ENCODE data around the gene UMODL1.

Gene UMODL1

DNA sequence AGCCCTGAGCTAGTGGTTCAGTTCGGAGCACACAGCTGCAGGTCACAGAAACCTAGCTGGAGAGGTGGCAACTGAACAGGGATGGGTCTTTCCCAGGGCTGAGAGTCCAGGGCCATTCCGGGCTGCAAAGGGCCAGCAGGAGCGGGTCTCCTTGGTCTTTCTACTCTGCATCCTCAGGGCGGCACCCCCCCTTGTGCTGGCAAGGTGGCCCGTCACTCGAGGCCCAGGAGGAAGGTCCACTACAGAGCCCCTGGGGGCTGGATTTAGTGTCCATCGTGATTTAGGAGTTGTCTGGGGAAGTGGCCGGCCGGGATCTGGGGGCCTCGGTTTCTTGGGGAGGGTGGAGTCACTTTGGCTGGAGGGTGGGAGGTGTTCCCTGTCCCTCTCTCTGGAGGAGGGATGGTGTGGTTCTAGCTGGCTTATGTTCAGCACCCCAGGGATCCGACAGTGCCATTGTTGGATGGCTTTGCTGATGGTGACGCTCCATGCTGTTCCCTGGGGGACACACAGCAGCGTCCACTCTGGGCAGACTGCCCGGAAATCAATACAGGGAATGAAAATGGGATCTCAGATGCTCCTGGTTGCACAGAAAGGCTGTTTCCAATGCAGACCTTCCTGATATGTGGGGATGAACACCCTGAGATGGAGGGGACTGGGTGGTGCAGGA lies 64.4 kb downstream of the UMODL1 start:
- DNase-seq: no peak

DNA sequence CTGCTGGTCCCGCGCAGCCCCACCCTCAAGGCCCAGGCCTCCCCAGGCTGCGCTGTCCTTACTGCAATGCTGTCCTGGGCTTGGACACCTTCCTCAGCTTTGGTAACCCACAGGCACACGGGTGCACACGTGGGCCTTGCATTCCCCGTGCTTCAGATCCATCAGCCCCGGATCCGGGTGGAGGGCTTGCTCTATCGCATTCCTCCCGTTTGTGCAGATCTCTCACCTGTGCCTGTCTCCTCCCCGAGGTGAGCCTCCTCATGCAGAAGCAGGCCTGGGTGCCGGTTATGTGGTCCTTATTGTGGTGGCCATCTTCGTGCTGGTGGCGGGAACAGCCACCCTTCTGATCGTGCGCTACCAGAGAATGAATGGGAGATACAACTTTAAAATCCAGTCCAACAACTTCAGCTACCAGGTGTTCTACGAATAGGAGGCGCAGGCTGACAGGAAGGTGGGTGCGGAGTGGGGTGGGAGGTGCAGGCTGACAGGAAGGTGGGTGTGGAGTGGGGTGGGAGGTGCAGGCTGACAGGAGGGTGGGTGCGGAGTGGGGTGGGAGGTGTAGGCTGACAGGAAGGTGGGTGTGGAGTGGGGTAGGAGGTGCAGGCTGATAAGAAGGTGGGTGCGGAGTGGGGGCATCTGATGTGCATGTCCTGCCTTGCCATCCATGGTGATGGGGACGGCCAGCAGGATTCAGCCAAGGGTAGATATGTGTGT lies 66.2 kb downstream of the UMODL1 start:
- no peak for DNase-seq

DNA sequence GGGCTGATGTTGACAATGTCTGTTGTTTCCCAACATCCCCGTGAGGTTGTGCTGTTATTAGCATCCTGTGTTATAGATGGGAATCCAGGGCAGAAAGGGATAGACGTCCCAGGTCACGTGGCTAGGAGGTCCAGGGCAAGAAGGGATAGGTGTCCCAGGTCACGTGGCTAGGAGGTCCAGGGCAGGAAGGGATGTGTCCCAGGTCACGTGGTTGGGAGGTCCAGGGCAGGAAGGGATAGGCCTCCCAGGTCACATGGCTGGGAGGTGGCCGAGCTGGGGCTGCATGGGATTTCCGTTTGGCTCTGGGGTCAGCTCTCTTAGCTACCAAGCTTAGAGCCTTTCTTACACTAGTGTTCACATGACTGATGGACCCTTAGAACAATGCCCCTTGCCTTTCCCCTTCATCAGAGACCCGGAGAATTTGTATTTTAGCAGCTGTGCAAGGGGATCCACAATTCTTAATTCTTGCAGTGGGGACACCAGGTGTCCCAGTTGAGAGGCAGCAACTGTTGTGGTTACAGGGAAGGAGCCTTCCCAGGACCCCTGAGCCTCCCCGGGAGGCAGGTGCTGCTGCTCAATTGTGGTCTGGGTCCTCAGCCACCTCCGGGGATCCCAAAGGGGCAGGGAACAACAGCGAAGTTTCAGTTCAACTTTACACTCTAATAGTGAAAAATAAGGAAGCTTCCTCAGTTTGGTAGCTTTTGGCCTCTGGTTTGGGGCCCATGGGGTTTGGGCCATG lies 69.2 kb downstream of the UMODL1 start:
- no peak for DNase-seq

DNA sequence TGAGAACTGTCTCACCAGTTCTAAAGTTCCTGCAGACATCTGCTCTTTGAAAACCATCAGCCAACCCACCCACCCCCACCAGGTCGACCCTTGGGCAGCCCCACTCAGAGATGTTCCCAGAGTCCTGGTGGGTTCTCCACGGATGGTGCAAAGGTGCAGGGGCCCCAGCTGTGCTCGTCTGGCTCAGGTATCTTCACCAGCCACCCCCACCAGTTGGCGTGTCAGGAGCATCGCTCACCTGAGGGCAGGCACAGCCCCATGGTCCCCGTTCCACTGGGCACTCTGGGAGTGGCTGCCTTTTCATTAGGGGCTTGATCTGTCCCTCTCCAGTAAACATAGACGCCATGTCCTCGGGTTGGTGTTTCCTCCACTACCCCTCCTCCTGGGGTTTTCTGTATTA lies 70.5 kb downstream of the UMODL1 start:
- DNase-seq: no peak

DNA sequence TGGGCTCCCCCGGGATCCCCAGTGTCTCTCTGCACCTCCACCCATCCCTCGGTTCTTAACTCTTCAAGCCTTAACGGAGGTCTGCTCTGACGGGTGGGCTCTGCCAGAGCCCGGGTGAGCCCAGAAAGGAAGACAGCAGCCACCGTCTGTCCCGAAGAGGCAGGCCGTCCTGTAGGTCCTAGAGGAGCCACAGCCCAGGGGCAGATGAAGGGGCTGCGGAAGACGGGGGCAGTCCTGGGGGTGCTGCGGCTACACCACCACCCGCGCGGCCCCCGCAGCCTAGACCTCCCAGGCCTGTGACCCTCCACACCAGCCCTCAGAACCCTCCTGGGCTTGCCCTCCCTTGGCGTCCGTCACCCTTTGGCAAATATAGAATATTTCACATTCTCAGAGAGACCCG lies 71.0 kb downstream of the UMODL1 start:
- DNase-seq: no peak

DNA sequence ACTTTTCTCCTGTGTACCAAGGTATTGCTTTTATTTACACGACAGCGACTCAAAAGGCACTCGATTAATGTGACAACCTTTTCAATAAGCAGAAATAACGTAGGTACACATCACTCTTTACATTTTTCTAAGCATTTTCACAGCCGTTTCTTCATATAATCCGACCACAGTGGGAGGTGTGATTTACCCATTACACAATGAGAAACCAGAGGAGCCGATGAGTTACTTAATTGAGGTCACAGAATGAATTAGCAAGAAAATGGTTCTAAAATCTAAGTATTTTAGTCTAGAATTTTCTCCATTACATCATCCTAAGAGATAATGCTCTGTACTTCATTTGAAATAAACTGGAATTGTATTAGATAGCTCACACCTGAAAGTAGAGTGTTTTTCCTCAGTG lies 71.5 kb downstream of the UMODL1 start:
- peak; percentile 44 for DNase-seq

DNA sequence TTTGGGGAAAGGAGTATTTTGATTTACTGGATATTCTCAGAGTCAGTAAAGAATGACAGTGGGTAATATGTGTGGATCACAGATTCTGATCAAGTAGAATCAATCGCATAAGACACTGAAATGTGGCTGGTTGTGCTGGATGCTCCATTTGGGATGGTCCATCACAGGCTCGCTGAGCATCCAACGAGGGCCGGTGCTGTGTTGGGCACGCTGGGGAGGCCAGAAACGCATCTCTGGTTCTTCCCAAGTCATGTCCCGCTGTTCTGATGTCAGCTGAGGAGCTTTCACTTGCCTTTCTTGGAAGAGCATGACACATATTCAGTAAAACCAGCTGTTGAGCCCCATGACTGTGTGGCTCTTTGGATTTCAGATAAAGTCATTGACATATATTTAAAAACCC lies 72.0 kb downstream of the UMODL1 start:
- no peak for DNase-seq

DNA sequence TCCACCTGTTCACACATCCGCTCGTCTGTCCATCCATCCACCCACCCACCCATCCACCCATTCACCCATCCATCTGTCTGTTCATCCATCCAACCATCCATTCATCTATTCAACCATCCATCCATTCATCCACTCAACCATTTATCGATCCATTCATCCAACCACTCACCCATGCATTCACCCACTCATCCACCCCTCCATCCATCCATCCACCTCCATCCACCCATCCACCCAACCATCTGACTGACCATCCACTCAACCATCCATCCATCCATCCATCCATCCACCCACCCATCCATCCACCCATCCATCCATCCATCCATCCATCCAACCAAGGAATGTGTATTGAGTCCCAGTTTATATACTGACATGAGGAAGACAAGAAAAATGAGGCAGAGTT lies 73.1 kb downstream of the UMODL1 start:
- DNase-seq: no peak

DNA sequence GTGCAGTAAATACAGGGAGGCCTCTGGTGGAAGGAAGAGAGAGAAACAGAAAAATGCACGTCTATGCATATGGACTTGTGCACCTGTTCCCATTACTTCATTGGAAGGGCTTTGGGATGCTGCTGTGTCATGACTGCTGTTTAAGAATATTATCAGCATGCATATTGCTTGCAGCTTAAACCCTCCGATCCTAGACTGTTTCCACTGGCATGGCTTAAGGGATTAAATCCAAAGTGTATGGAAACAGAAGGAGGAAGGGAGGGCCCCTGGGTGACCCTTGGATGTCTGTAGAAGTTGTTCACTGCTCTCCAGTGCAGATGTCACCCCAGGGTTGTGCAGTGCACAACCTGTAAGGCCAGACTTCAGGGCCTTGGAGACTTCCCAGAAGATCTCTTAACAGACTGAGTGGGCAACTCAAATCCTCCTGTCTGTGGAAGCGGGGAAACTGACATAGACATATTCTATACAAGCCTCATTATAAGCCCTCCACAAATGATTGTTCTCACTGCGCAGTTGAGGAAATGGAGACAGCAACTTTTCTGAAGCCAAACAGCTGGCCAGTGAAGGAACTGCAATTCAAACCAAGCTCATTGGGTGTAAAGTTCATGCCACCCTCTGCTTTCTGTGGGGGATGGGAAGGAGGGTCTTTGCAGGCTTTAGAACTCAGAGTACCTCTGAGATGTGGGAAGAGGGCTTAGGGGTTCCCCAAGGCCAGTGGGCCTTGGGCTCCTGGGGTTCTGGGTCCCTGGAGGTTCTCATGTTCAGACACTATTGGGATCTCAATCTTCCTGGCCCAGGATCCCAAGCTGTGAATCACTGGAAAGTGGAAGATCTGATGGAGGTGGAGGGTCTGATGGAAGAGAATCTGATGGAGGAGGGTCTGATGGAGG lies 73.8 kb downstream of the UMODL1 start:
- no peak for DNase-seq

DNA sequence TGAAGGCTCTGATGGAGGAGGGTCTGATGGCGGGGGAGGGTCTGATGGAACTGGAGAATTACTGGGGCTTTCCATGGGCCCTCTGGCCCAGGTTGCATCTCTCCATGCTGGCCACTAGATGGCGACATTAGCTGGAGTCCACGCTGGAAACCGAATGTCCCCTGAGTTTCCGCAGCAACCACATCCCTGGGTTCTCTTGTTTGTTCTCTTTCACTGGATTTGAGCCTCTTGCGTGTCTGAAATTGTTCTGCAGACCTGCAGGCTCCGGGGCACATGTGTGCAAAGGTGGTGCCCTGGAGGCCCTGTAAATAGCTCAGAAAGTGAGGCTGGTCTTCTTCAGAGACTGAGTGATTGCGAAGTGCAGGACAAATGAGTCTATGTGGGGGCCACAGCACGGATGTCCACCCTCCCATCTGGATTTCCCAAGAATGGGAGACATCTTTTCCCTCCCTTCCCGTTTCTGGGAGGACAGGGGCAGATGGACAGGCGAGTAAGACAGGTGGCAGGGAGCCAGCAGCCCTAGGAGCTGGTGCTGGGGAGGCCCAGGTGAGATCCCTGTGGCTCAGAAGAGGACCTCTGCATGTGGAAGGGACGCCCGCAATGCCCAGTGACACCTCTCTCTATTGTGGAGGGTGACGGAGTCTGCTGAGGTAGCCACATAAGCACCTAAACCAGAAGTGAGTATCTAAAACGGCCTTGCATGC lies 74.6 kb downstream of the UMODL1 start:
- peak; percentile 81 for DNase-seq

DNA sequence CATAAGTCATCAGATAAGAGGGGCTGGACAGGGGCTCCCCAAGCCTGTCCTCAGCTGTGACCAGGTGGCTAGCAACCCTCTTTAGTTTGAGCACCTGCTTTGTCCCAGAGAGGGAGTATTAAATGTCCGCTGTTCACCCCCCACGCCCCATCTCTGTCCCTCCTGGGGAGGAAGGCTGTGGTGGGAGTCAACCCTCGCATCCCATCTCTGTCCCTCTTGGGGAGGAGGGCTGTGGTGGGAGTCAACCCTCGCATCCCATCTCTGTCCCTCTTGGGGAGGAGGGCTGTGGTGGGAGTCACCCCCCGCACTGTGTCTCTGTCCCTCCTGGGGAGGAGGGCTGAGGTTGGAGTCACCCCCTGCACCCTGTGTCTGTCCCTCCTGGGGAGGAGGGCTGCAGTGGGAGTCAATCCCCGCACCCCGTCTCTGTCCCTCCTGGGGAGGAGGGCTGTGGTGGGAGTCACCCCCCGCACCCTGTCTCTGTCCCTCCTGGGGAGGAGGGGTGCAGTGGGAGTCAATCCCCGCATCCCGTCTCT lies 75.2 kb downstream of the UMODL1 start:
- DNase-seq: no peak

DNA sequence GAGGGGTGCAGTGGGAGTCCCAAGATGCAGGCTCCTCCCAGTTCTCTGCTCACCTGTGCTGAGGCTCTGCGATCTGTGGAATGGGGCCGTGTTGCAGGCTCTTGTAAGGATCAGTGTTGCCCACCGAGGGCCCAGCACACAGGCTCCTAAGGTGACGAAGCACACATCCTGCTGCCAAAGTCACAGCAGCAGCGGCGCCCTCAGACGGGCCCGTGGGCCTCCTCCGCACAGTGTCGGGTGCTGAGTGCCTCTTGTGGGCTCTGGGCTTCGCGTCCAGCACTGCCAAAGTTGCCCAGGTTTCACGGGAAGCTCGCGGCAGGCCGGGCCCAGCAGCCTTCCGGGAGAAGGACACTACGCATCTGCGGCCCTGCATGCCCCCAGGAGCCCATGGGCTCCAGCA lies 75.7 kb downstream of the UMODL1 start:
- DNase-seq: no peak

DNA sequence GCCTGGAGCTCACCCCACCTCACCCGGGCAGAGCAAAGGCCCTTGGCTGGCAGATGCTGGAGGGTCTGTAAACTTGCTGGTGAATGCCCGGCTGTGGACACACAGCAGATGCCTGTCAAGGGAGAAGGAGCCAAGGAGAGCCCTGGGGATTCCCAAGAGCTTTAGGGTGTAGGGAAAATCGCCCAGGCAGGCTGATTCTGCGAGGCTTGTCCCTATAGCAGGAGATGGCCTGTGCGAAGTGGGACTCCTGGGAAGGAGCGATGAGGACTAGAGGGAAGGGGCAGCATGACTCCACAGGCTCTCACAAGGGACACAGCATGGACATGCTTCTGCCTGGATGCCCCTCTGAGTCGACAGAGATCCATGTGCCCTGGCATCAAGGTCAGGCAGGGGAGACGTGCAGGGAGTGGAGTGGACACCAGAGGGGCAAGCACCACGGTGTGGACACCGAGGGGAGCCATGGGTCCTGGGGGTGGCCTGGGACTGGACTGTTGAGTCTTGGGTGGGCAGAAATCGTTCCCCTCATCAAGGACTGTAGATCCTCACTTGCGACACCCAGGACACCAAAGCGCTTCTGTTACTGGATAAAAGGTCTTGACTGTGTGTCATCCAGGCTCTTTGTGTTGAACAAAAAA lies 76.4 kb downstream of the UMODL1 start:
- DNase-seq: no peak

DNA sequence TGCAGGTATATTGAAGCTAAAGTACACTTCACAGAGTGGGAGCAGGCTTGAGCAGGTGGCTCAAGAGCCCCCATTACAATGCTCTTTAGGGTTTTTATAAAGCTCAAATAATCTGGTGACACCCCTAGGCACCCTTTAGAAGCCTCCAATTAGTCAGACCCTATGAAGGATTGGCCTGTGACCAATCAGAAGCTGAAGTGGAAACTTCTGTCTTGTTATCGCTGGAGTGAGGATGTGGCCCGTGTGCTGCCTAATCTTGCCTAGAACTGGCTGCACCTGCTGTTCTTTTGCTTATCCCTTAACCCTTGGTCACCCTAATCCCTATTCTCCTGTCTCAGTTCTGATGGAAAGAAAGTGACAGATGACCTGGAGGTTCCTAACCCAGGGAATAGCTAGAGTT lies 77.0 kb downstream of the UMODL1 start:
- peak; percentile 72 for DNase-seq

DNA sequence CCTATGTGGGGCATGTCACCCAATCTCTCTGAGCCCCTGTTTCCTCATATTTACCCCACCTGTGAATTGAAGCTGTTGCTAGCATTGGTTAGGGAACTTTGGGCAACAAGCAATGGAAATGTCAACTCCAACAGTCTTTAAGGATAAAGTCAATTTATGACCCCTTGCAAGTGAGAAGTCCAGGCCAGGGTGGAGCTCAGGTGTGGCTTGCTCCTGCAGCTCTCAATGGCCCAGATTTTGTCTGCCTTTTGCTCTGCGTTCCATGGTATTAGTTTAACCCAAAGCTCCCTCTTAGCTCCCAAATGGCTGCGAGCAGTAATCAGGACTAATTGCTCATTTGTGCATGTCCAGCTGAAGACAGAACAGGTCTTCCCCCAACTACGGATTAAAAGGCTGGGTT lies 77.5 kb downstream of the UMODL1 start:
- DNase-seq: no peak

DNA sequence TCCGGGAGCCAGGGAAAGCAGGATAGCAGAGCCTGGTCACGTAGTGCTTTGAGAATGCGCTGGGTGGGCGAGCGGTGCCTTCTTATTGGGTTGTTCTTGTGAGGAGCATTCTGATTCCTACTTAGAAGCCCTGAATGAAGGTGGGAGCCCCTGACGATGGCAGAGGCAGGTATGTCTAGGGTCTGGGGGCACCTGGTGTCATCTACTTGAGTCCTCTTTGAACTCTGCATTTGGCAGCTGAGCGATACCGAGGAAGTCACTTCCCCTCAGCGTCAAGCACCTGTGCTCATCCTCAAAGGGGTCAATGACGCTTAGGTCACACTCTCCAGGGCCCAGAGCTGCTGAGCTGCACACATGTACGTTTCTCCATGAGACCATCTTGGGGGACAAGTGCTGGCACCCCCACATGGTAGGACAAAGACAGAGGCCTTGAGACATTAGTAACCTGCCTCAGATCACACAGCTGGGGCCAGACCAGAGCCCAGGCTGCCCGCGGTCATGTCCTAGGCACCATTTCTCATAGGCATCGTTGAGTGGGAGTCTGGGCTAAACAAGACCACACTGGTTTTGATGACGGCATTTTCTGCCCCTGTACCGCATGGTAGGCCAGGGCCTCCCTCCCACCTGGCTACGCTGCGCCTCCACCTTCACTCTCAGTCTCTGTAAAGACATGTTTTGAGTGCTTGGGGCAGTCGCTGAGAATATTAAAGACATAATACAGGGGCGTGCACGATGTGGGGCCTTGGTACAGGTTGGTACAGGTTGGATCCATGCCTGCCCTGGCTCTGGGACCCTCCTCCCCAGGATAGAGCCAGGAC lies 78.7 kb downstream of the UMODL1 start:
- DNase-seq: no peak

DNA sequence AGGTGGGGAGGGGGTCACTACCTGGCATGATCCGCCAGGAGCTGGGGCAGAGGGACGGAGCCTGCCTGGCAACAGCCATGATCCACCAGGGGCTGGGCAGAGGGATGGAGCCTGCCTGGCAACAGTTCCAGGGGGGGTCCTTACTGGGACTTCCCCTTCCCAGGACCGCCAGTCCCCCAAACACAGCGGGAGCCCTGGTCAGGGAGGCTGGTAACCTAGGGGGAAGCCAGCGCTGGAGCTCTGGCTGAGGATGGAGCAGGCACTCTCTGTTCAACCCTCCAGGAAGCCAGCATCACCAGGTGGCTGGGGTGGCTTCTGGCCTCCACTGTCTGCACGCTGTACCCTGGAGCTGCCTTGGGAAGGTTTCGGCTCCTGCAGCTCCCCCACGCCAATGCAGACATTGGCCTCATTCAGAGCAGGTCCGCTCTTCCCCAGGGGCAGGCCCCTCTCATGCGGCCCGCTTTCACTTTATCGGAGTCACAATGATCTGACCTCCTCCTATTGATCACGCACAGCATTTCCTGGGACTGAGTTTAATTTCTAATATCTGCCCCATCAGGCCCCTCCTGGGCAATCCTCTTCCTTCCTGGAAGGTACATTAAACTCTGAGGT lies 79.5 kb downstream of the UMODL1 start:
- no peak for DNase-seq

DNA sequence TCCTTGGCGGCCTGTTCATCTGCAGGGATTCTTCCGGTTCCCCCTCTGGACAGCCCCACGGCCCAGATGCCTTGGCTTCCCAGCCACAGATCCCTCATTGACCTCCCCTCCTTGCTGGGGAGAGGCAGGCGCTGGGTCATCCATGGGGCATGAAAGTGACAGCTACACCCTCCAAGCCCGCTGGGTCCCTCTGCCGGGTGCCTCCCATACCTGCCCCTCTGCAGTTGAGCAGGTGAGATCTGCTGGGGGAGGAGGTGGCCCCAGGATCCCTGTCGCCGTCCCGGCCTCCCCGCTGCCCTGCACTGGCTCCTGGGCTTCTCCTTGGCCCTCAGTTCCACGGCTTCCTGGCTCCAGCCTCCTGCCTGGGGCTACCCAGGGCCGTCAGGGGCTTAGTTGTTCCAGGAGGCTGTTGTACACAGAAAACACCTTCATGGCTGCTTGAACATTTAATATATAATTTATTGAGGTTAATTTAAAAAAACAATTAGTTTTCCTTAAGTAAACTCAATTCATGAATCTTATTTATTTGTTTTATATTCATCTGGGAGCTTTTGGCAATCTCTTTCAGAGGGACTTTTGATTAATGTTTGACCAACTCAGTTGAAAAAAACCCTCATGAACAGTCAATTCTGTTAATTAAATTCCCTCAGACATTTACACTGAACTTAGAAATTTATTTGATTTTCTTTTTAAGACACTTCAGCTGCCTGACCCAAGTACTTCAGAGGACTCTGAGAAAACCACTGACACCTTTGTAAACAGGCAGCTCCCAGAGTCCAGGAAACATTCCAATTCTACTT lies 80.2 kb downstream of the UMODL1 start:
- DNase-seq: no peak

DNA sequence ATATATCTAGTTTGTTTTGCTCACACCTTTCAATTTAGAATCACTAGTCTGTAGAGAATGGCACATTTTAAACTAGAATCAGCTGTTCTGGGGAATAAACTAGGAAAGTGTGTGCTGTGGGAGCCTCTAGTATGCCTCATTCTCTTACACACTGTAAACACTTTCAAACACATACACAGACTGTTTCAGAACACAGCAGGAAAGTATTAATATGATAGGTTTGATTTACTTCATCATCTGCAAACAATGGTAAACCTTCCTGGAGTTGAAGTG lies 80.8 kb downstream of the UMODL1 start:
- DNase-seq: no peak
